ENCODE measurements around the gene EVA1C.
A peak's percentile ranks its signal among the peaks of the same experiment; 100 is the strongest.
"Not testable (repeated sequence)": the region's sequence is repeated elsewhere in the genome, so short reads cannot be mapped to it uniquely, and the experiment has no call there.

EVA1C gene

GRCh38 chr21:32523988-32524719 lies 111.6 kb downstream of the EVA1C start:
- Mint-ChIP-seq H3K4me1 (ENCODE audit: low read depth) (no peaks in the 10 kb centered on the region), H3K9me3 (no peaks in the 10 kb centered on the region), H3K27me3 (no peaks in the 10 kb centered on the region), H3K27ac (no peak overlapping the region), H3K36me3 (ENCODE audit: low read depth) (no peaks in the 10 kb centered on the region), H3K4me3 (no peak overlapping the region)
- no peak for DNase-seq

- Mint-ChIP-seq H3K36me3 (ENCODE audit: low read depth) (no peaks in the 10 kb centered on the region), H3K4me3 (no peak overlapping the region), H3K4me1 (ENCODE audit: low read depth) (no peaks in the 10 kb centered on the region), H3K9me3 (no peaks in the 10 kb centered on the region), H3K27me3 (no peaks in the 10 kb centered on the region), H3K27ac (no peak overlapping the region)
- DNase-seq: no peak
Measured at GRCh38 chr21:32525282-32525681, 112.8 kb downstream of the EVA1C start.

GRCh38 chr21:32529679-32530078 lies 117.2 kb downstream of the EVA1C start:
- Mint-ChIP-seq H3K4me3 (no peak overlapping the region), H3K4me1 (ENCODE audit: low read depth) (no peaks in the 10 kb centered on the region), H3K36me3 (ENCODE audit: low read depth) (no peaks in the 10 kb centered on the region), H3K27me3 (no peaks in the 10 kb centered on the region), H3K27ac (no peak overlapping the region), H3K9me3 (no peaks in the 10 kb centered on the region)
- no peak for DNase-seq

GRCh38 chr21:32530809-32531208 lies 118.3 kb downstream of the EVA1C start:
- H3K4me3 Mint-ChIP-seq; H3K4me1 Mint-ChIP-seq (ENCODE audit: low read depth); H3K9me3 Mint-ChIP-seq; DNase-seq; H3K27ac Mint-ChIP-seq; H3K36me3 Mint-ChIP-seq (ENCODE audit: low read depth); H3K27me3 Mint-ChIP-seq: not testable (repeated sequence)

- H3K4me1 Mint-ChIP-seq (ENCODE audit: low read depth); H3K27me3 Mint-ChIP-seq; DNase-seq; H3K27ac Mint-ChIP-seq; H3K4me3 Mint-ChIP-seq; H3K9me3 Mint-ChIP-seq; H3K36me3 Mint-ChIP-seq (ENCODE audit: low read depth): not testable (repeated sequence)
Measured at GRCh38 chr21:32531561-32531960, 119.1 kb downstream of the EVA1C start.

- Mint-ChIP-seq H3K36me3 (ENCODE audit: low read depth) (no peaks in the 10 kb centered on the region), H3K27me3 (no peaks in the 10 kb centered on the region), H3K9me3 (no peaks in the 10 kb centered on the region), H3K4me1 (ENCODE audit: low read depth) (peaks cover 14% of the 10 kb centered on the region), H3K4me3 (no peak overlapping the region), H3K27ac (no peak overlapping the region)
- DNase-seq: no peak
Measured at GRCh38 chr21:32532636-32533035, 120.1 kb downstream of the EVA1C start.

- H3K9me3 Mint-ChIP-seq: no peaks in the 10 kb centered on the region
- H3K27me3 Mint-ChIP-seq: no peaks in the 10 kb centered on the region
- H3K4me3 Mint-ChIP-seq: no peak overlapping the region
- DNase-seq: no peak
- H3K27ac Mint-ChIP-seq: no peak overlapping the region
- H3K4me1 Mint-ChIP-seq (ENCODE audit: low read depth): peaks cover 14% of the 10 kb centered on the region
- H3K36me3 Mint-ChIP-seq (ENCODE audit: low read depth): no peaks in the 10 kb centered on the region
Measured at GRCh38 chr21:32533053-32533452, 120.5 kb downstream of the EVA1C start.

GRCh38 chr21:32533611-32534010 lies 121.1 kb downstream of the EVA1C start:
- Mint-ChIP-seq H3K9me3 (no peaks in the 10 kb centered on the region), H3K4me3 (no peak overlapping the region), H3K27me3 (no peaks in the 10 kb centered on the region), H3K4me1 (ENCODE audit: low read depth) (peaks cover 17% of the 10 kb centered on the region), H3K27ac (no peak overlapping the region), H3K36me3 (ENCODE audit: low read depth) (no peaks in the 10 kb centered on the region)
- no peak for DNase-seq

GRCh38 chr21:32534113-32534512 lies 121.6 kb downstream of the EVA1C start:
- H3K36me3 Mint-ChIP-seq (ENCODE audit: low read depth): no peaks in the 10 kb centered on the region
- H3K4me3 Mint-ChIP-seq: no peak overlapping the region
- peaks cover 22% of the 10 kb centered on the region for H3K4me1 Mint-ChIP-seq (ENCODE audit: low read depth)
- H3K27me3 Mint-ChIP-seq: no peaks in the 10 kb centered on the region
- H3K27ac Mint-ChIP-seq: no peak overlapping the region
- no peaks in the 10 kb centered on the region for H3K9me3 Mint-ChIP-seq
- DNase-seq: no peak

GRCh38 chr21:32535612-32536011 lies 123.1 kb downstream of the EVA1C start:
- Mint-ChIP-seq H3K4me1 (ENCODE audit: low read depth) (peaks cover 24% of the 10 kb centered on the region), H3K9me3 (no peaks in the 10 kb centered on the region), H3K4me3 (no peak overlapping the region), H3K27me3 (no peaks in the 10 kb centered on the region), H3K27ac (no peak overlapping the region), H3K36me3 (ENCODE audit: low read depth) (no peaks in the 10 kb centered on the region)
- no peak for DNase-seq

- DNase-seq: no peak
- peaks cover 24% of the 10 kb centered on the region for H3K4me1 Mint-ChIP-seq (ENCODE audit: low read depth)
- H3K9me3 Mint-ChIP-seq: no peaks in the 10 kb centered on the region
- H3K36me3 Mint-ChIP-seq (ENCODE audit: low read depth): no peaks in the 10 kb centered on the region
- no peak overlapping the region for H3K27ac Mint-ChIP-seq
- H3K27me3 Mint-ChIP-seq: no peaks in the 10 kb centered on the region
- no peak overlapping the region for H3K4me3 Mint-ChIP-seq
Measured at GRCh38 chr21:32537569-32537881, 125.0 kb downstream of the EVA1C start.

GRCh38 chr21:32538147-32538792 lies 125.8 kb downstream of the EVA1C start:
- Mint-ChIP-seq H3K27ac (peak overlapping the region; percentile 31), H3K4me3 (peak overlapping the region; percentile 2)

GRCh38 chr21:32539378-32539777 lies 126.9 kb downstream of the EVA1C start:
- Mint-ChIP-seq H3K27me3 (no peaks in the 10 kb centered on the region), H3K36me3 (ENCODE audit: low read depth) (no peaks in the 10 kb centered on the region), H3K4me3 (no peak overlapping the region), H3K9me3 (no peaks in the 10 kb centered on the region), H3K27ac (no peak overlapping the region), H3K4me1 (ENCODE audit: low read depth) (peaks cover 24% of the 10 kb centered on the region)
- DNase-seq: no peak

More at GRCh38 chr21:32538147-32538792, 125.8 kb downstream of the EVA1C start:
- DNase-seq: no peak
- H3K9me3 Mint-ChIP-seq: no peaks in the 10 kb centered on the region
- no peaks in the 10 kb centered on the region for H3K27me3 Mint-ChIP-seq
- peaks cover 24% of the 10 kb centered on the region for H3K4me1 Mint-ChIP-seq (ENCODE audit: low read depth)
- no peaks in the 10 kb centered on the region for H3K36me3 Mint-ChIP-seq (ENCODE audit: low read depth)

GRCh38 chr21:32543056-32543455 lies 130.6 kb downstream of the EVA1C start:
- H3K36me3 Mint-ChIP-seq (ENCODE audit: low read depth); DNase-seq; H3K27me3 Mint-ChIP-seq; H3K4me3 Mint-ChIP-seq; H3K27ac Mint-ChIP-seq; H3K9me3 Mint-ChIP-seq: not testable (repeated sequence)
- peaks cover 11% of the 10 kb centered on the region for H3K4me1 Mint-ChIP-seq (ENCODE audit: low read depth)

GRCh38 chr21:32543975-32544374 lies 131.5 kb downstream of the EVA1C start:
- no peaks in the 10 kb centered on the region for H3K27me3 Mint-ChIP-seq
- DNase-seq: no peak
- peaks cover 4% of the 10 kb centered on the region for H3K4me1 Mint-ChIP-seq (ENCODE audit: low read depth)
- no peaks in the 10 kb centered on the region for H3K36me3 Mint-ChIP-seq (ENCODE audit: low read depth)
- no peak overlapping the region for H3K27ac Mint-ChIP-seq
- no peak overlapping the region for H3K4me3 Mint-ChIP-seq
- no peaks in the 10 kb centered on the region for H3K9me3 Mint-ChIP-seq
